Measurements from ENCODE around the gene LAIR1.
"Not testable (repeated sequence)": the region's sequence is repeated elsewhere in the genome, so short reads cannot be mapped to it uniquely, and the experiment has no call there.

Gene LAIR1

GRCh38 chr19:54359149-54359820 lies 5.4 kb downstream of the LAIR1 start:
- not testable (repeated sequence) for H3K36me3 ChIP-seq (ENCODE audit: insufficient read depth, low read length); H3K4me1 ChIP-seq (ENCODE audit: insufficient read depth, low read length, severe bottlenecking); H3K27me3 ChIP-seq (ENCODE audit: insufficient read depth, low read length); H3K9ac ChIP-seq (ENCODE audit: low read length); H3K9me2 ChIP-seq (ENCODE audit: low read depth, low read length); H3K9me3 ChIP-seq (ENCODE audit: low read length); H3F3A ChIP-seq (ENCODE audit: insufficient read depth, low read length); H3K27ac ChIP-seq (ENCODE audit: low read depth, low read length, poor library complexity, severe bottlenecking); H3K79me2 ChIP-seq (ENCODE audit: insufficient read depth, low read length); H2AFZ ChIP-seq (ENCODE audit: low read length); H3K4me3 ChIP-seq (ENCODE audit: low read depth, low read length, poor library complexity, severe bottlenecking); H3K4me2 ChIP-seq (ENCODE audit: low read length); H4K20me1 ChIP-seq (ENCODE audit: insufficient read depth, low read length)
- peak; percentile 11; the same call in 1 of the 2 replicates for TF ChIP-seq CTCF (IDR thresholded peaks at IDR 0.05; ENCODE audit: low read length)

GRCh38 chr19:54357381-54357780 lies 7.3 kb downstream of the LAIR1 start:
- no peak overlapping the region for H3K4me2 ChIP-seq (ENCODE audit: low read length)
- H2AFZ ChIP-seq (ENCODE audit: low read length), result no peak overlapping the region
- no peaks in the 10 kb centered on the region for H3K36me3 ChIP-seq (ENCODE audit: insufficient read depth, low read length)
- no peak for TF ChIP-seq CTCF (IDR thresholded peaks at IDR 0.05; ENCODE audit: low read length)
- TF ChIP-seq EZH2 (IDR thresholded peaks at IDR 0.05; ENCODE audit: borderline replicate concordance, low read length), result no peak
- H3K4me1 ChIP-seq (ENCODE audit: insufficient read depth, low read length, severe bottlenecking), result peaks cover 11% of the 10 kb centered on the region
- H3K9me2 ChIP-seq (ENCODE audit: low read depth, low read length), result no peaks in the 10 kb centered on the region
- no peaks in the 10 kb centered on the region for H3K9me3 ChIP-seq (ENCODE audit: low read length)
- no peaks in the 10 kb centered on the region for H4K20me1 ChIP-seq (ENCODE audit: insufficient read depth, low read length)
- no peaks in the 10 kb centered on the region for H3F3A ChIP-seq (ENCODE audit: insufficient read depth, low read length)
- H3K79me2 ChIP-seq (ENCODE audit: insufficient read depth, low read length), result no peaks in the 10 kb centered on the region
- no peak overlapping the region for H3K9ac ChIP-seq (ENCODE audit: low read length)
- no peaks in the 10 kb centered on the region for H3K27me3 ChIP-seq (ENCODE audit: insufficient read depth, low read length)
- no peak overlapping the region for H3K27ac ChIP-seq (ENCODE audit: low read depth, low read length, poor library complexity, severe bottlenecking)
- no peak overlapping the region for H3K4me3 ChIP-seq (ENCODE audit: low read depth, low read length, poor library complexity, severe bottlenecking)

DNA sequence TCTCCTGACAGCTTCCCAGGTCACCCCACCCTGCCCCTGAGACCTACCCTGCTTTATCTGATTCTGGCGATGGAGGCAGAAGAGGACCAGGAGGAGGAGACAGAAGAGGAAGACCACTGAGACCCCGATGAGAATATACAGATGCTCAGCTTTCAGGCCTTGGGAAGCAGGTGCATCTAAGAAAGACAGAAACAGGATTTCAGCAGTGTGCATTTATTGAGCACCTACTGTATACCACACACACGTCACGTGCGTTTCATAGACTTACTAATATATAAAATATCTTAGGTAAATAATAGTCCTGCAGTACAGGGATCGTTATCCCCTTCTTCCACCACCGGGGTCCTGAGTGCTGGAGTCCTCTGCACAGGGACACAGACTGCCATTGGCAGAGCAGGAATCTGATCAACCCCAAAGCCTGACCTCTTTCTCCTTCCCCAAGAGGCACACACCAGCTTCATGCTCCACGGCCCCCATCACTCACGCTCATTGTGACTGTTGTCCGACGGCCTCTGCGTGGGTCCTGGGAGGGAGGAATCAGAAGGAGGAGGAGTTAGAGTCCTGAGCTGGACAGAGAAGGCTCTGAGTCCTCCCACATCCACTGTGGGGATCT lies 8.2 kb downstream of the LAIR1 start:
- no peaks in the 10 kb centered on the region for H3K79me2 ChIP-seq (ENCODE audit: insufficient read depth, low read length)
- H3K4me1 ChIP-seq (ENCODE audit: insufficient read depth, low read length, severe bottlenecking), result peaks cover 18% of the 10 kb centered on the region
- no peak overlapping the region for H3K27ac ChIP-seq (ENCODE audit: low read depth, low read length, poor library complexity, severe bottlenecking)
- no peaks in the 10 kb centered on the region for H3K9me2 ChIP-seq (ENCODE audit: low read depth, low read length)
- H3K4me3 ChIP-seq (ENCODE audit: low read depth, low read length, poor library complexity, severe bottlenecking), result no peak overlapping the region
- no peaks in the 10 kb centered on the region for H3F3A ChIP-seq (ENCODE audit: insufficient read depth, low read length)
- H3K4me2 ChIP-seq (ENCODE audit: low read length), result no peak overlapping the region
- H3K9ac ChIP-seq (ENCODE audit: low read length), result no peak overlapping the region
- H3K27me3 ChIP-seq (ENCODE audit: insufficient read depth, low read length), result no peaks in the 10 kb centered on the region
- no peaks in the 10 kb centered on the region for H3K36me3 ChIP-seq (ENCODE audit: insufficient read depth, low read length)
- no peaks in the 10 kb centered on the region for H3K9me3 ChIP-seq (ENCODE audit: low read length)
- TF ChIP-seq CTCF (IDR thresholded peaks at IDR 0.05; ENCODE audit: low read length), result no peak
- no peak for TF ChIP-seq EZH2 (IDR thresholded peaks at IDR 0.05; ENCODE audit: borderline replicate concordance, low read length)
- H4K20me1 ChIP-seq (ENCODE audit: insufficient read depth, low read length), result no peaks in the 10 kb centered on the region
- no peak overlapping the region for H2AFZ ChIP-seq (ENCODE audit: low read length)
